Trophoblast cell (in vitro differentiated cells and primary cell): ENCODE results near the gene AVP.
A peak's percentile ranks its signal among the peaks of the same experiment; 100 is the strongest.

ENCODE experiments used
- DNase-seq, 2 donors: peaks; one replicate each; pipeline ENCODE4 v3.0.0-alpha.2; 2016
- H2AFZ ChIP-seq: 2 replicates; pipeline ENCODE4 v1.6.1; 2013; ENCODE audit warnings: low read length, moderate library complexity, mild to moderate bottlenecking; ENCODE audit not compliant: insufficient read depth, poor library complexity
- H2AK5ac ChIP-seq: 2 replicates; pipeline ENCODE4 v1.6.1; 2013; ENCODE audit warnings: mild to moderate bottlenecking, low read length
- H2BK120ac ChIP-seq: 2 replicates; pipeline ENCODE4 v1.6.1; 2013; ENCODE audit warnings: low read length, mild to moderate bottlenecking, moderate library complexity; ENCODE audit not compliant: insufficient read depth, poor library complexity
- H2BK12ac ChIP-seq: 2 replicates; pipeline ENCODE4 v1.6.1; 2013; ENCODE audit warnings: mild to moderate bottlenecking, low read length, moderate library complexity
- H2BK5ac ChIP-seq: 2 replicates; pipeline ENCODE4 v1.6.1; 2013; ENCODE audit warnings: low read length, low read depth, moderate library complexity, mild to moderate bottlenecking; ENCODE audit not compliant: poor library complexity
- H3K14ac ChIP-seq: 2 replicates; pipeline ENCODE4 v1.6.1; 2013; ENCODE audit warnings: mild to moderate bottlenecking, low read length
- H3K18ac ChIP-seq: 2 replicates; pipeline ENCODE4 v1.6.1; 2013; ENCODE audit warnings: mild to moderate bottlenecking, low read length
- H3K23ac ChIP-seq: 2 replicates; pipeline ENCODE4 v1.6.1; 2013; ENCODE audit warnings: low read length
- H3K27ac ChIP-seq: 2 replicates; pipeline ENCODE4 v1.5.1; 2013; ENCODE audit warnings: low read depth, mild to moderate bottlenecking, inconsistent platforms, low read length, moderate library complexity
- H3K27me3 ChIP-seq: 2 replicates; pipeline ENCODE4 v1.6.1; 2013; ENCODE audit warnings: inconsistent platforms, mild to moderate bottlenecking, low read length, moderate library complexity; ENCODE audit not compliant: insufficient read depth
- H3K36me3 ChIP-seq, 2 experiments: 1 replicate in 1 of 2; 2 replicates in 1 of 2; pipeline ENCODE4 v1.6.1; 2013; ENCODE audit warnings: low read length in 2 of 2, mild to moderate bottlenecking in 2 of 2, moderate library complexity in 1 of 2; ENCODE audit not compliant: insufficient read depth in 2 of 2, control insufficient read depth in 1 of 2
- H3K4ac ChIP-seq: 2 replicates; pipeline ENCODE4 v1.6.1; 2013; ENCODE audit warnings: low read depth, mild to moderate bottlenecking, low read length, moderate library complexity
- H3K4me1 ChIP-seq, 2 experiments: 1 replicate in 1 of 2; 2 replicates in 1 of 2; pipeline ENCODE4 v1.6.1; 2013; ENCODE audit warnings: low read length in 2 of 2, mild to moderate bottlenecking in 2 of 2, moderate library complexity in 1 of 2; ENCODE audit not compliant: insufficient read depth in 2 of 2, control insufficient read depth in 1 of 2
- H3K4me2 ChIP-seq: 2 replicates; pipeline ENCODE4 v1.6.1; 2013; ENCODE audit warnings: inconsistent platforms, mild to moderate bottlenecking, low read length, moderate library complexity
- H3K4me3 ChIP-seq: 2 replicates; pipeline ENCODE4 v1.5.1; 2013; ENCODE audit warnings: mild to moderate bottlenecking, low read depth, low read length, inconsistent platforms
- H3K79me1 ChIP-seq: one replicate; pipeline ENCODE4 v1.6.1; 2013; ENCODE audit warnings: low read length
- H3K79me2 ChIP-seq: 2 replicates; pipeline ENCODE4 v1.6.1; 2013; ENCODE audit warnings: low read length, mild to moderate bottlenecking; ENCODE audit not compliant: control insufficient read depth, insufficient read depth, poor library complexity
- H3K9ac ChIP-seq: 2 replicates; pipeline ENCODE4 v1.6.1; 2013; ENCODE audit warnings: mild to moderate bottlenecking, low read length
- H3K9me3 ChIP-seq: 2 replicates; pipeline ENCODE4 v1.6.1; 2013; ENCODE audit warnings: low read depth, mild to moderate bottlenecking, control low read depth, inconsistent platforms, low read length; ENCODE audit not compliant: insufficient read depth
- H4K12ac ChIP-seq: 2 replicates; pipeline ENCODE4 v1.6.1; 2013; ENCODE audit warnings: low read depth, mild to moderate bottlenecking, low read length, moderate library complexity
- H4K8ac ChIP-seq: 2 replicates; pipeline ENCODE4 v1.6.1; 2013; ENCODE audit warnings: low read depth, mild to moderate bottlenecking, low read length, moderate library complexity
- H4K91ac ChIP-seq: one replicate; pipeline ENCODE4 v1.6.1; 2013; ENCODE audit warnings: low read depth, mild to moderate bottlenecking, low read length, moderate library complexity
- WGBS: extraction: QIAGEN DNeasy Blood & Tissue Kit; methylation state at CpG from one replicate; pipeline ENCODE4 v1.1.7; 2013; ENCODE audit warnings: missing lambda C conversion rate; ENCODE audit not compliant: insufficient read length, insufficient coverage; ENCODE audit errors: extremely low coverage; 5-methylcytosine and 5-hydroxymethylcytosine counted together

AVP gene

GRCh38 chr20:3100480-3100879 lies 16.0 kb upstream of the AVP start:
- H2BK12ac ChIP-seq, result no peak overlapping the region
- H3K4me3 ChIP-seq, result no peak overlapping the region
- no peak overlapping the region for H2BK120ac ChIP-seq
- no peaks in the 10 kb centered on the region for H3K79me2 ChIP-seq
- no peaks in the 10 kb centered on the region for H3K36me3 ChIP-seq
- H4K12ac ChIP-seq, result no peak overlapping the region
- no peaks in the 10 kb centered on the region for H3K4me1 ChIP-seq
- no peak overlapping the region for H2AFZ ChIP-seq
- H3K14ac ChIP-seq, result no peak overlapping the region
- H3K18ac ChIP-seq, result no peak overlapping the region
- no peak overlapping the region for H3K27ac ChIP-seq
- H3K27me3 ChIP-seq, result no peaks in the 10 kb centered on the region
- H2AK5ac ChIP-seq, result no peak overlapping the region
- DNase-seq, result no peak
- no peak overlapping the region for H4K91ac ChIP-seq
- no peaks in the 10 kb centered on the region for H3K79me1 ChIP-seq
- WGBS, result no CpG with 5 or more reads among the region's 7 CpGs
- no peak overlapping the region for H3K23ac ChIP-seq
- H3K4ac ChIP-seq, result no peak overlapping the region
- H3K9ac ChIP-seq, result no peak overlapping the region
- no peak overlapping the region for H4K8ac ChIP-seq
- peaks cover 2% of the 10 kb centered on the region for H3K9me3 ChIP-seq
- H2BK5ac ChIP-seq, result no peak overlapping the region
- H3K4me2 ChIP-seq, result no peak overlapping the region

DNA sequence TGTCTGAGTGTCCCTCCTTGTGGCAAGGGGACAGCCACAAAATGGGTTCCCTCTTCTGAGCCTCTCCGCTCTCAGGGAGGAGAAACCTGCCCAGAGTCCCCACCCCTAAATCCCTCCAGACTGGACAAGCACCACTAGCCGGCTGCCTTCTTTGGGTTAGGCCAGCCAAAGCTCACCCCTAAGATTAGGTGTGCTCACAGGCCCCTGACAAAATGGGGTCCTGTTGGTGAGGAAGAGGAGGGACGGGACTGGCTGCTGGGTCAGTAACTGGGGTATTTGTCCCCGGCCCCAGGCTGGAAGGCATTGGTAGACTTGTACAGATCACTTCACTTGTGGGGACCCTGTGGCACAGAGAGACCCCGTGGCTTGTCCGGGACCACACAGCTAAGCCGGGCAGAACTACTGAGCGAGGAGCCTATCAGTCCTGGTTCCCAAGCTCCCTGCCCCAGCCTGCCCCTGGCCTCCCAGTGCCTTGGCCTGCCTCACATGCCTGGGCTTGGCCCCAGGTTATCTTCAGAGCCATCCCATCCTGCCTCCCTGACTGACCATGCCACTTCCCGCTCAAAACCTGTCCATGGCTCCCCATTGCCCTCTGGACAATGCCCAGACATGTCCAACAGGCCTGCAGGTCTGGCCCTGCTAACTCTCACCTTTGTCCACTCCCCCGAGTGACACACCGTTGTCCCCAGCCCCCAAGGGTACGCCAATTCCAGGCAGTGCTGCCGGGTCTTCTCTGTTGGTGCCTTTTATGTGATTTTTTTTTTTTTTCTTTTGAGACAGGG lies 10.5 kb upstream of the AVP start:
- Histone ChIP-seq H3K4me3 (no peak overlapping the region), H3K9me3 (peaks cover 2% of the 10 kb centered on the region), H3K27ac (no peak overlapping the region), H2BK5ac (peak overlapping the region; percentile 62), H3K4ac (peak overlapping the region; percentile 4), H3K27me3 (no peaks in the 10 kb centered on the region), H3K18ac (peak overlapping the region; percentile 38), H3K79me2 (peaks cover 4% of the 10 kb centered on the region), H2AK5ac (no peak overlapping the region), H4K91ac (peak overlapping the region; percentile 72), H3K36me3 (no peaks in the 10 kb centered on the region), H3K14ac (peak overlapping the region; percentile 54), H2BK12ac (peak overlapping the region; percentile 70), H3K23ac (no peak overlapping the region), H3K4me1 (peaks cover 12 to 13% of the 10 kb centered on the region in 2 experiments), H3K4me2 (no peak overlapping the region), H3K79me1 (peaks cover 16% of the 10 kb centered on the region), H4K12ac (no peak overlapping the region), H2AFZ (peak overlapping the region; percentile 7), H2BK120ac (peak overlapping the region; percentile 88), H3K9ac (no peak overlapping the region), H4K8ac (peak overlapping the region; percentile 8)
- WGBS, result no CpG with 5 or more reads among the region's 13 CpGs
- no peak for DNase-seq

DNA sequence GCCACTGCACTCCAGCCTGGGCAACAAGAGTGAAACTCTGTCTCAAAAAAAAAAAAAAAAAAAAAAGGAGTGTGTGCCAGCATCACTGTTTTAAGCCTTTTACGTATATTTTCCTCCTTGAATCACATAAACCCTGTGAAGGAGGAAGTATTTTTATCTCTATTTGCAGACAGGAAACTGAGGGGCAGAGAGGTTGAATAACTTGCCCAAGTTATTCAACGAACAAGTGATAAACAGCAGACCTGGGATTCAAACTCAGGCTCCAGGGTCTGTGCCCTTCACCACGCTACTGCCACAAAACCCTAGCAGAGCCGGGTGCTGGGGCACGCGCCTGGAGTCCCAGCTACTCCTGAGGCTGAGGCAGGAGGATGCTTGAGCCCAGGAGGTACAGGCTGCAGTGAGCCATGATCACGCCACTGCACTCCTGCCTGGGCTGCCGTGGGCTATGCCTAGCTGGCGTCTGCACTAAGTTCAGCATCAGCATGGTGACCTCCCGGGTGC lies 9.4 kb upstream of the AVP start:
- no peak overlapping the region for H4K8ac ChIP-seq
- peaks cover 12 to 13% of the 10 kb centered on the region in 2 experiments for H3K4me1 ChIP-seq
- H3K4me2 ChIP-seq, result no peak overlapping the region
- no peak overlapping the region for H4K12ac ChIP-seq
- H3K4me3 ChIP-seq, result no peak overlapping the region
- no peak overlapping the region for H2AK5ac ChIP-seq
- no peaks in the 10 kb centered on the region for H3K27me3 ChIP-seq
- H3K27ac ChIP-seq, result no peak overlapping the region
- no peak overlapping the region for H3K18ac ChIP-seq
- no peak overlapping the region for H3K14ac ChIP-seq
- H3K23ac ChIP-seq, result no peak overlapping the region
- no peak overlapping the region for H2BK5ac ChIP-seq
- H3K9me3 ChIP-seq, result peaks cover 2% of the 10 kb centered on the region
- no peak overlapping the region for H2BK12ac ChIP-seq
- H3K9ac ChIP-seq, result no peak overlapping the region
- H3K4ac ChIP-seq, result no peak overlapping the region
- no peaks in the 10 kb centered on the region for H3K36me3 ChIP-seq
- WGBS, result no CpG with 5 or more reads among the region's 10 CpGs
- no peak for DNase-seq
- H2AFZ ChIP-seq, result no peak overlapping the region
- H3K79me2 ChIP-seq, result peaks cover 4% of the 10 kb centered on the region
- H4K91ac ChIP-seq, result peak overlapping the region; percentile 1
- H2BK120ac ChIP-seq, result no peak overlapping the region
- H3K79me1 ChIP-seq, result peaks cover 16% of the 10 kb centered on the region

- H3K4me3 ChIP-seq, result peak overlapping the region; percentile 66
- peak overlapping the region; percentile 30 for H2AK5ac ChIP-seq
- peak overlapping the region; percentile 73 for H3K4me2 ChIP-seq
- peak overlapping the region; percentile 77 for H3K18ac ChIP-seq
- H4K12ac ChIP-seq, result peak overlapping the region; percentile 94
- peak overlapping the region; percentile 75 for H2BK120ac ChIP-seq
- WGBS, result no CpG with 5 or more reads among the region's 81 CpGs
- peak overlapping the region; percentile 38 for H3K9ac ChIP-seq
- peaks cover 4% of the 10 kb centered on the region for H3K79me2 ChIP-seq
- H3K27me3 ChIP-seq, result no peaks in the 10 kb centered on the region
- peak overlapping the region; percentile 92 for H4K8ac ChIP-seq
- peaks cover 2% of the 10 kb centered on the region for H3K9me3 ChIP-seq
- no peaks in the 10 kb centered on the region for H3K36me3 ChIP-seq
- DNase-seq, result no peak
- peak overlapping the region; percentile 73 for H3K14ac ChIP-seq
- H4K91ac ChIP-seq, result peak overlapping the region; percentile 76
- peak overlapping the region; percentile 73 for H2BK12ac ChIP-seq
- peak overlapping the region; percentile 91 for H2AFZ ChIP-seq
- peak overlapping the region; percentile 57 for H2BK5ac ChIP-seq
- no peak overlapping the region for H3K23ac ChIP-seq
- no peak overlapping the region for H3K27ac ChIP-seq
- H3K79me1 ChIP-seq, result peaks cover 16% of the 10 kb centered on the region
- peak overlapping the region; percentile 78 for H3K4ac ChIP-seq
- peaks cover 12 to 13% of the 10 kb centered on the region in 2 experiments for H3K4me1 ChIP-seq
Measured at GRCh38 chr20:3092611-3093379, 8.3 kb upstream of the AVP start.
